ENCODE results near the gene RTTN. TPM values are rescaled to one million over a fixed set of nuclear protein-coding genes. Genes with fewer than 3 reads are reported as not detected.

RTTN gene
- polyA plus RNA-seq, 3 donors: 0.22 to 2.7 (median 0.25) TPM

- WGBS (ENCODE audit: insufficient coverage): 100% methylated on average over 1 of the region's 1 CpG
Observed at GRCh38 chr18:70181015-70181414, 24.5 kb downstream of the RTTN start.

DNA sequence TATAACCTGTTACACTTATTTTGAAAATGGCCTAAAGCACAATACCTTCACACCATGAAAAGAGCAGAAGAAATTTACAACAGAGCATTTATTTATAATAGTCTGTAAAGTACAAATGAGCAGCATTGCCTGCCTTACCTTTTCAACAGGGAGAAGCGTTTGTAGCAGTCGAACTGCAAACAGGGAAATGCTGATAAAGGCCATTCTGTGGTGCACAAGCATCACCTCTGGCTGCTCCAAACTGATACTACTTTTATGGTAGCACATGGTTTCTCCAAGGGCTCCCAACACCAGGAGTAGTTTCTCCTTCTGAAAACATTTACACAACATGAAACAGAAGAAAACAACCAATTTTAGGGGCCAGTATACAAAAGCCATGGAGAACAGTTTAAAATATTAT lies 28.9 kb downstream of the RTTN start:
- H3K27ac Mint-ChIP-seq: no peak overlapping the region
- Histone ChIP-seq H4K20me1 (ENCODE audit: insufficient read depth, low read length) (no peaks in the 10 kb centered on the region), H3K9me3 (replicated peaks in 1 of 2; ENCODE audit: control insufficient read depth in 1 of 2, insufficient read depth in 1 of 2, low read length in 2 of 2) (no peaks in the 10 kb centered on the region), H2AFZ (ENCODE audit: insufficient read depth, low read depth, low read length, poor library complexity, severe bottlenecking) (no peak overlapping the region), H3K4me3 (replicated peaks in 1 of 3; ENCODE audit: low read depth in 2 of 3, low read length in 3 of 3) (no peak overlapping the region), H3K79me2 (ENCODE audit: insufficient read depth, low read length) (no peaks in the 10 kb centered on the region), H3K9ac (ENCODE audit: insufficient read depth, low read length, poor library complexity, severe bottlenecking) (no peak overlapping the region), H3K4me1 (ENCODE audit: control insufficient read depth in 1 of 2, insufficient read depth in 2 of 2, low read length in 2 of 2) (no peaks in the 10 kb centered on the region), H3K4me2 (replicated peaks; ENCODE audit: extremely low read depth, low read length, poor library complexity, severe bottlenecking) (no peak overlapping the region), H3K36me3 (replicated peaks in 1 of 2; ENCODE audit: control insufficient read depth in 1 of 2, insufficient read depth in 2 of 2, low read length in 2 of 2) (peaks cover 8 to 11% of the 10 kb centered on the region in 2 donors), H3K27ac (ENCODE audit: low read depth in 1 of 2, low read length in 2 of 2) (no peak overlapping the region), H3K27me3 (ENCODE audit: control insufficient read depth in 2 of 2, insufficient read depth in 2 of 2, low read length in 2 of 2) (no peaks in the 10 kb centered on the region)
- TF ChIP-seq, protein P1, sequence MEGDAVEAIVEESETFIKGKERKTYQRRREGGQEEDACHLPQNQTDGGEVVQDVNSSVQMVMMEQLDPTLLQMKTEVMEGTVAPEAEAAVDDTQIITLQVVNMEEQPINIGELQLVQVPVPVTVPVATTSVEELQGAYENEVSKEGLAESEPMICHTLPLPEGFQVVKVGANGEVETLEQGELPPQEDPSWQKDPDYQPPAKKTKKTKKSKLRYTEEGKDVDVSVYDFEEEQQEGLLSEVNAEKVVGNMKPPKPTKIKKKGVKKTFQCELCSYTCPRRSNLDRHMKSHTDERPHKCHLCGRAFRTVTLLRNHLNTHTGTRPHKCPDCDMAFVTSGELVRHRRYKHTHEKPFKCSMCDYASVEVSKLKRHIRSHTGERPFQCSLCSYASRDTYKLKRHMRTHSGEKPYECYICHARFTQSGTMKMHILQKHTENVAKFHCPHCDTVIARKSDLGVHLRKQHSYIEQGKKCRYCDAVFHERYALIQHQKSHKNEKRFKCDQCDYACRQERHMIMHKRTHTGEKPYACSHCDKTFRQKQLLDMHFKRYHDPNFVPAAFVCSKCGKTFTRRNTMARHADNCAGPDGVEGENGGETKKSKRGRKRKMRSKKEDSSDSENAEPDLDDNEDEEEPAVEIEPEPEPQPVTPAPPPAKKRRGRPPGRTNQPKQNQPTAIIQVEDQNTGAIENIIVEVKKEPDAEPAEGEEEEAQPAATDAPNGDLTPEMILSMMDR (IDR thresholded peaks at IDR 0.05): no peak
- no peaks in the 10 kb centered on the region for H3K27me3 Mint-ChIP-seq (ENCODE audit: low read depth in 3 of 3)
- H3K4me1 Mint-ChIP-seq: no peaks in the 10 kb centered on the region
- 100% methylated on average over 2 of the region's 2 CpGs for WGBS (ENCODE audit: insufficient coverage)
- peaks cover 0 to 3% (median 0%) of the 10 kb centered on the region in 7 donors for H3K9me3 Mint-ChIP-seq
- no peak for DNase-seq
- H3K4me3 Mint-ChIP-seq: no peak overlapping the region
- H3K36me3 Mint-ChIP-seq: peaks cover 26 to 39% of the 10 kb centered on the region in 2 donors
- intact Hi-C loops (cut with micrococcal nuclease): no loop called here

More at GRCh38 chr18:70181015-70181414, 24.5 kb downstream of the RTTN start:
- no peak overlapping the region for H3K4me2 ChIP-seq (replicated peaks; ENCODE audit: extremely low read depth, low read length, poor library complexity, severe bottlenecking)
- Mint-ChIP-seq H3K4me1 (no peaks in the 10 kb centered on the region), H3K36me3 (peaks cover 36 to 51% of the 10 kb centered on the region in 2 donors), H3K27me3 (ENCODE audit: low read depth in 3 of 3) (no peaks in the 10 kb centered on the region), H3K27ac (no peak overlapping the region), H3K9me3 (peaks cover 0 to 3% (median 0%) of the 10 kb centered on the region in 7 donors), H3K4me3 (no peak overlapping the region)
- H3K27me3 ChIP-seq (ENCODE audit: control insufficient read depth in 2 of 2, insufficient read depth in 2 of 2, low read length in 2 of 2): no peaks in the 10 kb centered on the region
- peaks cover 12 to 32% of the 10 kb centered on the region in 2 donors for H3K36me3 ChIP-seq (replicated peaks in 1 of 2; ENCODE audit: control insufficient read depth in 1 of 2, insufficient read depth in 2 of 2, low read length in 2 of 2)
- H3K4me3 ChIP-seq (replicated peaks in 1 of 3; ENCODE audit: low read depth in 2 of 3, low read length in 3 of 3): no peak overlapping the region
- no peak overlapping the region for H3K27ac ChIP-seq (ENCODE audit: low read depth in 1 of 2, low read length in 2 of 2)
- intact Hi-C loops (cut with micrococcal nuclease): no loop called here
- no peak overlapping the region for H2AFZ ChIP-seq (ENCODE audit: insufficient read depth, low read depth, low read length, poor library complexity, severe bottlenecking)
- DNase-seq: no peak
- H3K9me3 ChIP-seq (replicated peaks in 1 of 2; ENCODE audit: control insufficient read depth in 1 of 2, insufficient read depth in 1 of 2, low read length in 2 of 2): no peaks in the 10 kb centered on the region
- no peak overlapping the region for H3K9ac ChIP-seq (ENCODE audit: insufficient read depth, low read length, poor library complexity, severe bottlenecking)
- H3K79me2 ChIP-seq (ENCODE audit: insufficient read depth, low read length): no peaks in the 10 kb centered on the region
- H4K20me1 ChIP-seq (ENCODE audit: insufficient read depth, low read length): no peaks in the 10 kb centered on the region
- TF ChIP-seq, protein P1 (IDR thresholded peaks at IDR 0.05): no peak
- no peaks in the 10 kb centered on the region for H3K4me1 ChIP-seq (ENCODE audit: control insufficient read depth in 1 of 2, insufficient read depth in 2 of 2, low read length in 2 of 2)

All from CD14-positive monocyte (primary cell).